GM12874 (cell line): Measurements from ENCODE around the gene MNAT1.

Source experiments
- TF ChIP-seq, protein P1 (sequence below): IDR thresholded peaks from 2 replicates; pipeline ENCODE4 v1.5.1; 2011; ENCODE audit warnings: low read depth, mild to moderate bottlenecking, control low read depth, low read length, moderate library complexity; ENCODE audit not compliant: insufficient read depth

Gene MNAT1

DNA sequence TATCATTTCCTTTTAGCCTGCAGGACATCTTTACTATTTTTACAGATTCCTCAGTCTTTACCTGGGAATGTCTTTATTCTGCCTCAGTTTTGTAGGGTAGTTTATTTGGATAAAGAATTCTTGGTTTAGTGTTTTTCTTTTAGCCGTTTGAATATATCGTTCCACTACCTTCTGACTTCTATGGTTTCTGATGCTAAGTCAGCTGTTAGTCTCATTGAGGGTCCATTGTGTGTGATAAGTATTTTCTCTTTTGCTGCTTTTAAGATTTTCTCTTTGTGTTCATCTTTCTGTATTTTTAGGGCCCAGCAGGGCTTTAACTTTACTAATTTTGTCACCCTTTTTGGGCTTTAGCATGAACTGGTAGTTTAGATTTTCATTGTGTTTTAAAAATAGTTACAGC is 113.5 kb downstream of the MNAT1 start:
- TF ChIP-seq, protein P1, sequence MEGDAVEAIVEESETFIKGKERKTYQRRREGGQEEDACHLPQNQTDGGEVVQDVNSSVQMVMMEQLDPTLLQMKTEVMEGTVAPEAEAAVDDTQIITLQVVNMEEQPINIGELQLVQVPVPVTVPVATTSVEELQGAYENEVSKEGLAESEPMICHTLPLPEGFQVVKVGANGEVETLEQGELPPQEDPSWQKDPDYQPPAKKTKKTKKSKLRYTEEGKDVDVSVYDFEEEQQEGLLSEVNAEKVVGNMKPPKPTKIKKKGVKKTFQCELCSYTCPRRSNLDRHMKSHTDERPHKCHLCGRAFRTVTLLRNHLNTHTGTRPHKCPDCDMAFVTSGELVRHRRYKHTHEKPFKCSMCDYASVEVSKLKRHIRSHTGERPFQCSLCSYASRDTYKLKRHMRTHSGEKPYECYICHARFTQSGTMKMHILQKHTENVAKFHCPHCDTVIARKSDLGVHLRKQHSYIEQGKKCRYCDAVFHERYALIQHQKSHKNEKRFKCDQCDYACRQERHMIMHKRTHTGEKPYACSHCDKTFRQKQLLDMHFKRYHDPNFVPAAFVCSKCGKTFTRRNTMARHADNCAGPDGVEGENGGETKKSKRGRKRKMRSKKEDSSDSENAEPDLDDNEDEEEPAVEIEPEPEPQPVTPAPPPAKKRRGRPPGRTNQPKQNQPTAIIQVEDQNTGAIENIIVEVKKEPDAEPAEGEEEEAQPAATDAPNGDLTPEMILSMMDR = no peak

DNA sequence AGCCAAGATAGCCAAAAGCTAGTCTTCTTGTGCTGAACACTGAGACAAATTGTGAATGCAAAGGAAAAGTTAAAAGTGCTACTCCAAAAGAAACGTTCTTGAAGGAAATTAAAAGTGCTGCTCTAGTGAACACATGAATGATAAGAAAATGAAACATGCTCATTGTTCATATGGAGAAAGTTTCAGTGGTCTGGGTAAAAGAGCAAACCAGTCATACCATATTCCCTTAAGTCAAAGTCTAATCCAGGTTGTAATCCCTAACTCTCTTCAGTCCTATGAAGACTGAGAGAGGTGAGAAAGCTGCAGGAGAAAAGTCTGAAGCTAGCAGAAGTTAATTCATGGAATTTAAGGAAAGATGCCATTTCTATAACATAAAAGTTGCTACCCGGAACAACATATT is 121.5 kb downstream of the MNAT1 start:
- TF ChIP-seq, protein P1 = no peak

DNA sequence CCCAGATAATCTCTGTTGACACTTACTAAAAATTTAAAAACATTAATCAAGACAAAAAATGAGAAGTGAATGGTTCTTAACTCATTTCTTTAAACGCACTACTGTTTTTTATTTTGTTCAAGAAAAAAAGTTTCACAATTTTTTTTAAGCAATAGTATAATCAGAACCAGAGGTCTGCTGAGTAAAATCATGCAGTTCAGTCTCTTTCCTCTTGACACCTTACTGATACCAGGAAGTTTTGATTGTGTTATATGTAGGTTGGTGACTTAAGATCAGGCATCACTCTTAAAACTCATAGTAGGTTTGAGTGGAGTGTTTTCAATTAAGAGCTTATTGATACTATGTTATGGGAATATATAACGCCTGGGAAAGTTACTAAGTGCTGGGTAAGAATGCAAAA is 125.0 kb downstream of the MNAT1 start:
- TF ChIP-seq, protein P1 = no peak

DNA sequence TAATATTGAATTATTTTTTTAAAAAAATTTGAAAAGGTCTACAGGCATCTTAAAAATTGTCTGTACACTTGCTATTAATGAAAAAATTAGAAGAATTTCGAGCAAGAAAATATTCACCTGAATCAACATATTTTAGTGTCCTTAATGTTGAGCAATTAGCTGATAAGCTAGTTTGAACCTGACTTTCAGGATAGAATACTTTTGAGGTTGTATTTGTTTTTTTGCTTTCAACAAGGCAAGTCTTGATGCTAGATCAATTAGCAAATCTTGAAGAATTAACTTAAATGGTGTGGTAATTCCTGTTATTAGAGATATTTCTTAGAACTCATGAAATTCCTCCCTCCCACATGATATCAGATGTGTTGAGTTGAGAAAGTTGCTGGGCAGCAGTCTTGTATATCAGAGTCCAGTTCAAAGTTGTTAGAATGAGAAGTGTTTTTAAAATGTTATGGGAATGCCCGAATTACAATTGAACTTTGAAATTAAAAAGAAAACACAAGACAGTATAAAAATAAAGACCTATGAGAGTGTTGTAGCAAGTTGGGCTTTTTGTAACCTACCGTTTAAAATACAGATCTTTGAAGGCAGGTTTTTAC is 127.1 kb downstream of the MNAT1 start:
- TF ChIP-seq, protein P1 = no peak

DNA sequence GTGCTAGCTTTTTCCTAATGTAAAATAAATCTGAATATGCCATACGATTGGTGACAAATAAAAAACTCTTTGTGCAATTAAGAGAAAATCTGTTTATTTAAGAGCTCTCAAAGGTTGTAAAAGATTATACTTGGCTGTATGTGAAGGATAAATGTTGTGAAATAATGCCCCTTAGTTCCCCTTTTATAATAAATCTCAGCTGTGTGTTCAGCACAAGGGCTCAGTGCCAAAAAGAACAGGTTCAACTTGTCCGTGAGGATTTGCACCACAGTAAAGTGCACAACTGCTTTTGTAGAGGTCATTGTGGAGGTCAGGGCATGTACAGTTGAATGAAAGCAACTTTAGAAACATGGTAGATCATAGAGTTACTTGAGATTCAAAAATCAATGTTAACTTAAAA is 127.7 kb downstream of the MNAT1 start:
- TF ChIP-seq, protein P1 = no peak

DNA sequence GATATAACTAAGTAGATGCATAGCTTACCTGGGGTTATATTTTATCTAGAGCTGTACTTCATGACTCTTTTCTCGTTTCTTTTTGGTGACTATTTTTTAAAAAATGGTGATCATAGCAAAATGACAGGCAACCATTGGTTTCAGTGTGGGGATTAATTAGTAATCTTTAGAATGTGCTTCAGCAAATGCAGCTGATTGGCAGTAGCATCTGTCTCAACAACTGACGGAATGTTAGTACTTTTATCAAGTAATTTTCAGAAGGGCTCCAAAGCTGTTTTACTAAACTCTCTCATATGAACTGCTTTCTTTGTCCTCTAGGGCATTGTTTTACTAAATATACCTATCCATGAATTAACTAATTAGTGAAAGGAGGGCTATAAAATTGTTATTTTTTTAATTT is 128.7 kb downstream of the MNAT1 start:
- TF ChIP-seq, protein P1 = no peak

DNA sequence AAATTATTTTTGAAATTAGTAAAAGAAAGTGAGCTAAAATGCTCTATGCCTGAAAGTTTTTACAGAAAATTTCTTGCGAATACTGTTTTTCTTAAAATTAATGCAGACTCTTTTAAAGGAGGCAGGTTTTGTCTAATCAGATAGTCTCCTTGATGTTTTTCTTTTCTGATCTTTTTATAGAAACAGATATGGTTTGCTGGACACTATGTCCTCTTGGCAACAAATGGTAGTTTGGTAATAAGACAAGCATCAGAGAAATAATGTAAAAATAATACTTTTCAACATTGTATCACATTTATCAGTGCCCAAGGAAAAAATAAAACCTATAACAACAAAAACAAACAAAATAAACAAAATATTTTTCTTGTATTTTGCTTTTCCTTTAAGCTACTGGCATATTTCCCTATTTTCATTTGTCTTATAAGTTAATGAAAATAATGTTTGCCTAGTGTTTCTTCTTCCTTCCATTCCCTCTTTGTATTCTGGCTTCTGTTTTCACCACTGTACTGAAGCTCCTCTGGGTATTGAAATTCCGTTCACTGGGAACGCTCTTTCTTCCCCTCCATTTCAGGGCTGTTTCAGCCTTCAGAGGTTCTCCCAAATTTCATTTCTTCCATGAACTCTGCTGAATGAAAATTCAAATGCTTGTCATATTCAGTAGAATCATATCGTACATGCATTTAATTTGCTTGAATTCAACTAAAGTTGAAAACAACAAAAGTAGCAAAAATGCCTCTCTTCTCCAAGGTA is 131.0 kb downstream of the MNAT1 start:
- TF ChIP-seq, protein P1 = no peak
